ENCODE data around the gene SNX8. TPM values are rescaled to one million over a fixed set of nuclear protein-coding genes. Genes with fewer than 3 reads are reported as not detected.
A peak's percentile ranks its signal among the peaks of the same experiment; 100 is the strongest.

The SNX8 gene
- total and polyA plus RNA-seq, 9 of the 15 experiments (the other 6 are each of a cell fraction or from before 2014, with no cell fraction given), result 2.7 to 51.6 (median 16.9) TPM

- Histone ChIP-seq H3K27ac (ENCODE audit: extremely low read depth, low read depth, low read length) (no peak overlapping the region), H4K20me1 (replicated peaks; ENCODE audit: control insufficient read depth, insufficient read depth, low read length) (peaks cover 2% of the 10 kb centered on the region; the same call in 1 of the 2 replicates), H3K9me1 (ENCODE audit: control insufficient read depth, insufficient read depth, low read length) (no peaks in the 10 kb centered on the region), H3K4me2 (ENCODE audit: insufficient read depth, low read length) (no peak overlapping the region), H2AFZ (ENCODE audit: low read depth, low read length) (no peak overlapping the region), H3K27me3 (ENCODE audit: control insufficient read depth in 2 of 2, insufficient read depth in 2 of 2, low read length in 2 of 2) (no peaks in the 10 kb centered on the region), H3K9me3 (replicated peaks; ENCODE audit: control insufficient read depth, insufficient read depth, low read depth, low read length) (no peaks in the 10 kb centered on the region), H3K36me3 (ENCODE audit: control insufficient read depth, insufficient read depth, low read length) (peaks cover 81% of the 10 kb centered on the region; the same call in 2 of the 3 replicates), H3K79me2 (ENCODE audit: control insufficient read depth, insufficient read depth, low read length) (peaks cover under 1% of the 10 kb centered on the region; the same call in 1 of the 3 replicates), H3K9ac (ENCODE audit: insufficient read depth in 1 of 2, low read depth in 2 of 2, low read length in 2 of 2) (no peak overlapping the region), H3K4me1 (replicated peaks in 1 of 2; ENCODE audit: control insufficient read depth in 2 of 2, insufficient read depth in 2 of 2, low read length in 2 of 2) (peaks cover 0 to under 1% of the 10 kb centered on the region in 2 experiments; a peak in 2 of 5 replicates), H3K4me3 (no peak overlapping the region)
- BruUV-seq (replicated peaks), result no TSS peak
- ChIA-PET POLR2A (no interaction called here), CTCF (ENCODE audit: low intra/inter-chr PET ratio) (no interaction called here)
- DNase-seq (ENCODE audit: extremely low read depth in 1 of 4, low spot score in 3 of 4) (no peak), FAIRE-seq (no peak), ATAC-seq (no peak)
- WGBS (ENCODE audit: insufficient coverage, low coverage, missing lambda C conversion rate), result 94% methylated on average over 19 of the region's 22 CpGs
- intact Hi-C loops (cut with micrococcal nuclease) (no loop called here), in situ Hi-C loops (cut with MboI) (no loop called here)
- no peak for TF ChIP-seq TARDBP (IDR thresholded peaks at IDR 0.05)
- TF ChIP-seq POLR2G (IDR thresholded peaks at IDR 0.05; ENCODE audit: low read depth, low read length), result peak; percentile 28; the same call in 1 of the 2 replicates
Observed at GRCh38 chr7:2222516-2222915, 91.7 kb downstream of the SNX8 start.

- Histone ChIP-seq H3K4me3 (no peak overlapping the region), H2AFZ (ENCODE audit: low read depth, low read length) (no peak overlapping the region), H3K4me1 (replicated peaks in 1 of 2; ENCODE audit: control insufficient read depth in 2 of 2, insufficient read depth in 2 of 2, low read length in 2 of 2) (no peaks in the 10 kb centered on the region; a peak in 1 of 5 replicates), H3K27me3 (ENCODE audit: control insufficient read depth in 2 of 2, insufficient read depth in 2 of 2, low read length in 2 of 2) (no peaks in the 10 kb centered on the region), H3K9ac (ENCODE audit: insufficient read depth in 1 of 2, low read depth in 2 of 2, low read length in 2 of 2) (no peak overlapping the region), H3K9me3 (replicated peaks; ENCODE audit: control insufficient read depth, insufficient read depth, low read depth, low read length) (no peaks in the 10 kb centered on the region), H4K20me1 (replicated peaks; ENCODE audit: control insufficient read depth, insufficient read depth, low read length) (no peaks in the 10 kb centered on the region; the same call in 1 of the 2 replicates), H3K9me1 (ENCODE audit: control insufficient read depth, insufficient read depth, low read length) (no peaks in the 10 kb centered on the region), H3K27ac (ENCODE audit: extremely low read depth, low read depth, low read length) (no peak overlapping the region), H3K36me3 (ENCODE audit: control insufficient read depth, insufficient read depth, low read length) (peaks cover 85% of the 10 kb centered on the region; the same call in 2 of the 3 replicates), H3K79me2 (ENCODE audit: control insufficient read depth, insufficient read depth, low read length) (no peaks in the 10 kb centered on the region), H3K4me2 (ENCODE audit: insufficient read depth, low read length) (no peak overlapping the region)
- in situ Hi-C loops (cut with MboI) (no loop called here), intact Hi-C loops (cut with micrococcal nuclease) (no loop called here)
- WGBS (ENCODE audit: insufficient coverage, low coverage, missing lambda C conversion rate), result 97% methylated on average over 16 of the region's 17 CpGs
- no peak for DNase-seq (ENCODE audit: extremely low read depth in 1 of 4, low spot score in 3 of 4)
- CTCF ChIA-PET (ENCODE audit: low intra/inter-chr PET ratio), result no interaction called here
- ATAC-seq, result no peak
- no TSS peak for BruUV-seq (replicated peaks)
- TF ChIP-seq MLLT1 (IDR thresholded peaks at IDR 0.05) (no peak), GMEB1 (CRISPR knock-in tag; IDR thresholded peaks at IDR 0.05) (no peak), FUS (optimal IDR thresholded peaks at IDR 0.05; ENCODE audit: low read depth, low read length) (no peak), PRDM10 (IDR thresholded peaks at IDR 0.05; ENCODE audit: partially characterized antibody) (no peak), MLX (CRISPR knock-in tag; conservative IDR thresholded peaks at IDR 0.05) (no peak), U2AF1 (optimal IDR thresholded peaks at IDR 0.05; ENCODE audit: low read depth, low read length) (no peak)
- POLR2A ChIA-PET, result no interaction called here
- no peak for FAIRE-seq
Observed at GRCh38 chr7:2220954-2221353, 93.3 kb downstream of the SNX8 start.

Data from K562 (cell line).